CD4-positive, alpha-beta T cell treated with Interleukin-2 at 100 ng/mL for 4 hours (primary cell): Measurements from ENCODE around the gene RASIP1.
A peak's percentile ranks its signal among the peaks of the same experiment; 100 is the strongest.
"Not testable (repeated sequence)": the region's sequence is repeated elsewhere in the genome, so short reads cannot be mapped to it uniquely, and the experiment has no call there.

Source experiments
- DNase-seq: peaks from one replicate; pipeline ENCODE4 v3.0.0-alpha.2; 2020; ENCODE audit warnings: low spot score

The RASIP1 gene

GRCh38 chr19:48708471-48708870 lies 31.9 kb downstream of the RASIP1 start:
- no peak for DNase-seq

- DNase-seq = no peak
These were observed 35.0 kb downstream of the RASIP1 start for GRCh38 chr19:48705431-48705830.

GRCh38 chr19:48703316-48703715 lies 37.1 kb downstream of the RASIP1 start:
- DNase-seq = no peak

GRCh38 chr19:48702701-48703100 lies 37.7 kb downstream of the RASIP1 start:
- no peak for DNase-seq

- no peak for DNase-seq
These were observed 42.4 kb downstream of the RASIP1 start for GRCh38 chr19:48698046-48698445.

- no peak for DNase-seq
These were observed 43.9 kb downstream of the RASIP1 start for GRCh38 chr19:48696353-48697010.

GRCh38 chr19:48695743-48696352 lies 44.6 kb downstream of the RASIP1 start, which contains the start of gene FUT2:
Gene FUT2, plus strand, starts transcription at chr19:48695971. Its CDS starts 6,986 bp downstream, at chr19:48702957.
- no peak for DNase-seq

- not testable (repeated sequence) for DNase-seq
These were observed 46.8 kb downstream of the RASIP1 start for GRCh38 chr19:48693629-48694028.

- no peak for DNase-seq
These were observed 51.0 kb downstream of the RASIP1 start for GRCh38 chr19:48689449-48689848.

- no peak for DNase-seq
These were observed 52.6 kb downstream of the RASIP1 start for GRCh38 chr19:48687776-48688175.

- not testable (repeated sequence) for DNase-seq
These were observed 53.8 kb downstream of the RASIP1 start for GRCh38 chr19:48686637-48687036.

GRCh38 chr19:48686088-48686487 lies 54.3 kb downstream of the RASIP1 start:
- no peak for DNase-seq

GRCh38 chr19:48685583-48685982 lies 54.8 kb downstream of the RASIP1 start:
- no peak for DNase-seq

GRCh38 chr19:48683349-48683748 lies 57.1 kb downstream of the RASIP1 start:
- DNase-seq = peak; percentile 12

- DNase-seq = no peak
These were observed 59.3 kb downstream of the RASIP1 start for GRCh38 chr19:48681127-48681470.

- DNase-seq = no peak
These were observed 59.8 kb downstream of the RASIP1 start for GRCh38 chr19:48680436-48681126.

- not testable (repeated sequence) for DNase-seq
These were observed 60.4 kb downstream of the RASIP1 start for GRCh38 chr19:48680006-48680405.

- no peak for DNase-seq
These were observed 62.2 kb downstream of the RASIP1 start for GRCh38 chr19:48678201-48678600.

GRCh38 chr19:48676887-48677286 lies 63.5 kb downstream of the RASIP1 start:
- DNase-seq = no peak

GRCh38 chr19:48676487-48676886 lies 63.9 kb downstream of the RASIP1 start:
- no peak for DNase-seq

GRCh38 chr19:48674921-48675824 lies 65.2 kb downstream of the RASIP1 start:
- DNase-seq = peak; percentile 83

GRCh38 chr19:48674216-48674809 lies 66.1 kb downstream of the RASIP1 start:
- no peak for DNase-seq
